ENCODE data around the gene DIO2. TPM values are rescaled to one million over a fixed set of nuclear protein-coding genes. Genes with fewer than 3 reads are reported as not detected.

DIO2 gene
- total and polyA plus RNA-seq, 8 donors = 1.2 to 26.6 (median 19.7) TPM

DNA sequence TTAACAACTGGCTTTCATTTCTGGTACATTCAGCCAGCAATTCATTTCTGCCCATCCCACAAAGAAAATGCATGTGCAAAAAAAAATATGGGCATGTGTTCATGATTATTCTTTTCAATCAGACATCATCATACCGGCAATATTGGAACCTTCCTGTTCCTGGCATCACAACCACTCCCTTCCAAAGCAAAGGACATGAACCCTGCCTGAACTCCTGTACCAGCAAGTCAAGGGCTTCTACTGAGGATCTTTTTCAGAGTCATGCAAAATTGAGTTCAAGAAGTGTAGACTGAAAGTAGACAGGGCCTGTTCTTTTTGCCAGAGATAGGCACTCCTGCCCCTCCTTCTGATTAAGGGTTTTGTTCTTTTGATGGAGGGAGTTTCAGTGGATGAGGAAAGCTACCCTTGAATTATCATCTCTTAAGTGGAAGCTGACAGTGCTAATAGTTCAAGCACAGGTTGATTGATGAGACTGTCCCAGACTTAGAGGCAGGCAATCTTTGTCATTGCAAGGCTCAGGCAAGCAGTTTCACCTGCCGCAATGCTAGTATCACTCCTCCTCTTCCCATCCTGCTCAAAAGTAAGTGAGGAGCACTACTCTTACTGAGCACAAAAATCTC lies 22.3 kb upstream of the DIO2 start:
- TF ChIP-seq, protein P1, sequence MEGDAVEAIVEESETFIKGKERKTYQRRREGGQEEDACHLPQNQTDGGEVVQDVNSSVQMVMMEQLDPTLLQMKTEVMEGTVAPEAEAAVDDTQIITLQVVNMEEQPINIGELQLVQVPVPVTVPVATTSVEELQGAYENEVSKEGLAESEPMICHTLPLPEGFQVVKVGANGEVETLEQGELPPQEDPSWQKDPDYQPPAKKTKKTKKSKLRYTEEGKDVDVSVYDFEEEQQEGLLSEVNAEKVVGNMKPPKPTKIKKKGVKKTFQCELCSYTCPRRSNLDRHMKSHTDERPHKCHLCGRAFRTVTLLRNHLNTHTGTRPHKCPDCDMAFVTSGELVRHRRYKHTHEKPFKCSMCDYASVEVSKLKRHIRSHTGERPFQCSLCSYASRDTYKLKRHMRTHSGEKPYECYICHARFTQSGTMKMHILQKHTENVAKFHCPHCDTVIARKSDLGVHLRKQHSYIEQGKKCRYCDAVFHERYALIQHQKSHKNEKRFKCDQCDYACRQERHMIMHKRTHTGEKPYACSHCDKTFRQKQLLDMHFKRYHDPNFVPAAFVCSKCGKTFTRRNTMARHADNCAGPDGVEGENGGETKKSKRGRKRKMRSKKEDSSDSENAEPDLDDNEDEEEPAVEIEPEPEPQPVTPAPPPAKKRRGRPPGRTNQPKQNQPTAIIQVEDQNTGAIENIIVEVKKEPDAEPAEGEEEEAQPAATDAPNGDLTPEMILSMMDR (IDR thresholded peaks at IDR 0.05) = no peak
- TF ChIP-seq POLR2A (IDR thresholded peaks at IDR 0.05) (no peak), EP300 (IDR thresholded peaks at IDR 0.05) (no peak), POLR2AphosphoS5 (IDR thresholded peaks at IDR 0.05) (no peak)
- Histone ChIP-seq H3K4me3 (no peak overlapping the region), H3K9me3 (peaks cover 3 to 44% (median 32%) of the 10 kb centered on the region in 4 donors), H3K4me1 (no peaks in the 10 kb centered on the region), H3K27ac (no peak overlapping the region), H3K36me3 (no peaks in the 10 kb centered on the region), H3K27me3 (no peaks in the 10 kb centered on the region)
- intact Hi-C loops (cut with DNase I; ENCODE audit: low total_unique reads) = no loop called here
- 70 to 88% (median 82%) methylated on average over 2 of the region's 2 CpGs for WGBS, 5 donors
- DNase-seq = no peak

DNA sequence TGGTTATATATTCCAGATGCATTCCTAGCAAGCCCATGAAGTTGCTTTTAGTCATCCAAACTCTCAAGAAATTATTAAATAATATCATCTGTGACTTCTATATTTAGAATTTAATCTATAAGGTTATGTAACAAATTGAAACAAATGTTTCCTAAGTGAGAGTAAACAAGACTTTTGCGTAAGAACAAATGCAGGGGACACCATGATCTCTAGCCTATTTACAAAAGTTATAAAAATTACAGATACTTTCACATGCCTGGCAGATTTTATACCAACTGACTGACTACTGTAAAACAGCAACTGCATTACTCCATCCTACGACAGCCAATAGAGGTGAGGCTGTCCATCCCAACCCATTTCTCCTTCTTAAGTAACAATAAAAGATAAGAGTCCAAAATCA lies 20.4 kb upstream of the DIO2 start:
- 61 to 79% (median 68%) methylated on average over 2 of the region's 2 CpGs for WGBS, 5 donors
- intact Hi-C loops (cut with DNase I; ENCODE audit: low total_unique reads) = no loop called here

DNA sequence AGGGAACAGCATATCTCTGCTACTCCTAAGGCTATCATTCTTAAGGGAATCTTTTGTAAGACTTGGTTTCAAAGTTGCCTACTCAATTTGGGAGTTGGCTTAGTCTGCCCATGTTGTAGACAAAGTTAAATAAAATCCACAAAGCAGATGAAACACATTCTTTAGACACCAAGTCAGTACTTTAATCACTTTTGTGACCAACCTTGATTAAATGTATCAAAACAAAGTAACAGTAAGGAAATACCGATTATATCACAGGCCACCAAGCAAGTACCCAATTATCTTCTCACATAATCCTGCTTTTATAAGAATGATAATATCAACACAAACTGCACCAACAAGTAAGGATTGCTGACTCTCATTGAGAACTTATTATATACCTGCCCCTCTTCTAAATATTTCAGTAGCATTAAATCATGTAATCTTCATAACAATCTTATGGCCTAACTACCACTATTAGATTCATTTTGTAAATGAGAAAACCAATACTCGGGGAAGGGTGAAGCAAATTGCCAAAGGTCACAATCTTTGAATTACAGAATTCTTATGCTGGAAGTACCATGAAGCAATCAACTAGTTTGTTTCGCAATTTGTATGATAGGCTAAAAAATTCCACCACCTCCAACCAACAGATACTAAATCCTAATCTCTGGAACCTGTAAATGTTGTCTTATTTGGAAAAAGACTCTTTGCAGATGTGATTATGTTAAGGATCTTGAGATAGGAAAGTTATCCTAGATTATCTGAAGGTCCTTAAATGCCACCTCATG lies 12.6 kb upstream of the DIO2 start:
- H3K27me3 ChIP-seq = no peaks in the 10 kb centered on the region
- intact Hi-C loops (cut with DNase I; ENCODE audit: low total_unique reads) = no loop called here
- TF ChIP-seq EP300 (IDR thresholded peaks at IDR 0.05) (no peak), POLR2A (IDR thresholded peaks at IDR 0.05) (no peak), POLR2AphosphoS5 (IDR thresholded peaks at IDR 0.05) (no peak)
- TF ChIP-seq, protein P1 (IDR thresholded peaks at IDR 0.05) = no peak
- no peak for DNase-seq
- H3K36me3 ChIP-seq = no peaks in the 10 kb centered on the region
- H3K27ac ChIP-seq = no peak overlapping the region
- no peaks in the 10 kb centered on the region for H3K4me1 ChIP-seq
- peaks cover 0 to 9% (median 2%) of the 10 kb centered on the region in 4 donors for H3K9me3 ChIP-seq
- 84 to 95% (median 91%) methylated on average over 3 of the region's 3 CpGs for WGBS, 5 donors
- H3K4me3 ChIP-seq = no peak overlapping the region

More for the DNA sequence above, 20.4 kb upstream of the DIO2 start:
- DNase-seq = no peak
- H3K36me3 ChIP-seq = no peaks in the 10 kb centered on the region
- H3K9me3 ChIP-seq = peaks cover 3 to 35% (median 21%) of the 10 kb centered on the region in 4 donors
- H3K4me3 ChIP-seq = no peak overlapping the region
- no peaks in the 10 kb centered on the region for H3K27me3 ChIP-seq
- TF ChIP-seq, protein P1 (IDR thresholded peaks at IDR 0.05) = no peak
- no peak for TF ChIP-seq EP300 (IDR thresholded peaks at IDR 0.05)
- TF ChIP-seq POLR2A (IDR thresholded peaks at IDR 0.05) = no peak
- no peak for TF ChIP-seq POLR2AphosphoS5 (IDR thresholded peaks at IDR 0.05)
- no peaks in the 10 kb centered on the region for H3K4me1 ChIP-seq
- H3K27ac ChIP-seq = no peak overlapping the region

DNA sequence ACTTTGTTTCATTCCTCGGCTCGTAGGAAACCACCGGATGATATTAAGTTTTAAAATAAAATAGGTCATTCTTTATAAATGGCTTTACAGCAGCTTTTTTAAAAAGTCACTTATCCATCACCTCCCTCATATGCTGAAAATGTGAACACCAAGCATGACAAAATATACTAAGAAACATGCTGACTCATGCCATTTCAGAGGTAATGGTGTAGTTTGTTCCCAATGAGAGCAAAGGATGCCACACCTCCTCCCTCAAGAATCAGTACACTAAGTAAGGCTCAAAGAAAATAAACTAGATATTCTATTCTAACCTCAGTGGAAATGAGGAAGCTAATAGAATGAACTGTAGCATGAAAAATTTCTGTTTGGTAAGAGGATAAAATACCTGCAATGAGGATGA lies 5.5 kb upstream of the DIO2 start:
- Histone ChIP-seq H3K36me3 (no peaks in the 10 kb centered on the region), H3K9me3 (no peaks in the 10 kb centered on the region), H3K27ac (no peak overlapping the region), H3K4me3 (no peak overlapping the region), H3K4me1 (peaks cover 0 to 13% (median 6%) of the 10 kb centered on the region in 4 donors), H3K27me3 (no peaks in the 10 kb centered on the region)
- TF ChIP-seq POLR2AphosphoS5 (IDR thresholded peaks at IDR 0.05) (no peak), POLR2A (IDR thresholded peaks at IDR 0.05) (no peak), EP300 (IDR thresholded peaks at IDR 0.05) (no peak)
- TF ChIP-seq, protein P1 (IDR thresholded peaks at IDR 0.05) = no peak
- no peak for DNase-seq
- WGBS, 5 donors = 78 to 94% (median 86%) methylated on average over 3 of the region's 3 CpGs
- intact Hi-C loops (cut with DNase I; ENCODE audit: low total_unique reads) = no loop called here
